GM18511 (cell line): ENCODE results near the gene GMDS.

Experiments
- ATAC-seq: cut with Tn5 transposase; IDR thresholded peaks from one replicate; pipeline ENCODE4 v1.9.1; 2021; ENCODE audit warnings: mild to moderate bottlenecking, moderate library complexity; ENCODE audit not compliant: unreplicated experiment

Gene GMDS

GRCh38 chr6:2245103-2245876 is at the start of gene GMDS:
Gene GMDS (minus strand): TSS chr6:2245605.
- peak; percentile 96 for ATAC-seq

DNA sequence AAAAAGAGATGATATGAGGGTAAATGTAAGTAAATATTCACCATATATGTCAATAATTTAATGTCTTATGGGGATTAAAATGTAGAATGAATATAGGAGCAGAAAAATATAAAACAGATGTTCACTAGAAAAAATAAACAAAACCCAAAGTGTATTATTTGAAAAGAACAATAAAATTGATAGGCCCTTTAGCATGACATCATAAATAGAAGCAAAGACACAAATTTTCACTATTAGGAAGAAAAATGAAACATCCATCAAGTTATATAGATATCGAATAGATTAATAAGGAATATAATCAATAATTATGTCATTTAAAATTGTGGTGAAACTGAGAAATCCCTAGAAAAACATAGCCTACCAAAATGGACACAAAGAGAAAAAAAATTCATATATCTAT is 40.1 kb upstream of the GMDS start:
- no peak for ATAC-seq

DNA sequence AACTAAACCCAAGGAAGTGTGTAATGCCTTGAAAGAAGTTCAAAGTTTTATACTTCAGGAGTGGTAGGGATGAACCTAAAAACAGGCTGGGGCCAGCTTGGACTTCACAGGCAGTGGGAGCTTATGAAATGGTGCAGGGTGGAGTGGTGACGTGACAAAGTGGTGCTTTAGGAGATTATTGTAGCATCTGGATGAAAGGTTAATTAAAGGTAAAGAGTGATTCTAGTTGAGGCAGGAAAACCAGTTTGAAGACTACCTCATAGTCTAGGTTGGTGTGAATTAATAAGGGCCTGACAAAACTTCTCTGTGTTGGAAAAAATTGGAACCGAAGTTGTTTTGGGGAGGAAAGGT is 30.5 kb upstream of the GMDS start:
- no peak for ATAC-seq

GRCh38 chr6:2274981-2275891 is 29.8 kb upstream of the GMDS start:
- ATAC-seq = no peak

- ATAC-seq = no peak
These were observed 27.3 kb upstream of the GMDS start for GRCh38 chr6:2272696-2273095.

DNA sequence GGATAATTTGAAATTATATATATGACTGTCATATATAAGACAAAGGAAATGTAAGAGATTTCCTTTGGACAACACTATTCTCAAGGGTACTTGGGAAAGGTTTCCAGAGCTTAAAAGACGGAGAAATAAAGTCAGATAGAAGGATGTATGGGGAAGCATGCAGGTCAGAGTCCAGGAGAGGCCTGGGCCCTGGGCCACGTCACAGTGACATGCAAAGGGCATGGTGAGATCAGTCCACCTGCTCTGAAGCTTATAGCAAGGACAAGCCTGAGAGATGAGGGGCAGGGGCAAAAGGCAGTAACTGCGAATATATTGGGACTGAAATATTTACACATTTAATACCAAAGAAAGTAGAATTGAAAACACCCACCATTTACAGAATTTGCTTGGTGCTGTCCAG is 24.6 kb upstream of the GMDS start:
- ATAC-seq = no peak

- no peak for ATAC-seq
These were observed 21.4 kb upstream of the GMDS start for GRCh38 chr6:2266841-2267240.

DNA sequence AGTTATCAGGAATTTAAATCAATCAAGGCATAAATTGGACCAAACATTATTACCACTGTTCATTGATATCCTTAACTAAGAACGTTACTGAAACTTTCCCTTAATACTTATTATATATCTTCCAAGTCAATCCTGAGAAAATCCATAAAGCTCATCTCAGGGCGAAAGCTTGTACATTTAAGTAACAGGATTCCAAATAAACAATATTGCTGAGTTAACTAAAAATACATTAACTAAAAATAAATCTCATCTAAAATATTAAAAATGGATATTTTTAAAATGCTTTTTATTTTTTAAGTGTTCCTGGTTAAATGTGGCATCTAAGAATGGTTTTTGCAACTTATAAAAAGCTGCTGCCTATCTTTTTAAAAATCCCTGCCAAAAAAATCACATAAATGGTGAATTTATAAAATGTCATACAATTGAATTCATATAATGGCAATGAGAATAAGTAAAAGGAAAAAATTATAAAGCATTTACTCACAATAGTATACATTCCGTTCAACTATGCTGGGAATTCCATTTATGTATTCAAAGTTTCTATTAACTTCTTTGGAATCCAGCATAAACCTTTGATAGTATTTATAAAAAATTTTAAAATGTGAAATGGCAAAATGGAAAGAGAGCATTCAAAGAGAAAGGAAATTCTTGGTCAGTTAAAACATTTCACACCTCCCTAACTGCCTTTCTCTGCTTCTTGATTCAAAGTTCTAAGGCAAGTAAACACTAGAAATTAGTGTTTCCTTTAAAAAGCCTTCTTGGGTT is 20.8 kb upstream of the GMDS start:
- no peak for ATAC-seq

DNA sequence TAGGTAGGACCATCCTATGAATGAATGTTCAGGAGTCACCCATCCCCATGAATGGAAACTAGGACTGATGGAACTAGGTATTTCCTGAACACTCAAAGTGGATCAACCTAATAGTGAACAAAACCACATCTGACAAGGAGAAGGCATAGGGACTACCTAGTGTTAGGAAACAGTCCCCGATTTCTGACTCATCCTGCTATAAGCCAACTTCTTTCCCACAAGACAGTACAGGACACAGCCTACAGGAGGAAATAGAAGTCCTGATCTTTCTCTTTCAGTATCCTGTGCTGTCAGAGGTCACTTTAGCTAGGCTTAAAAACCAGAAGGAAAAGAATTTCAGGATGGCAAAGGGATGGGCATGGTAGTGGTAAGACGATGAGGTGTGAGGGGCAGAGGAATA is 19.5 kb upstream of the GMDS start:
- ATAC-seq = no peak

DNA sequence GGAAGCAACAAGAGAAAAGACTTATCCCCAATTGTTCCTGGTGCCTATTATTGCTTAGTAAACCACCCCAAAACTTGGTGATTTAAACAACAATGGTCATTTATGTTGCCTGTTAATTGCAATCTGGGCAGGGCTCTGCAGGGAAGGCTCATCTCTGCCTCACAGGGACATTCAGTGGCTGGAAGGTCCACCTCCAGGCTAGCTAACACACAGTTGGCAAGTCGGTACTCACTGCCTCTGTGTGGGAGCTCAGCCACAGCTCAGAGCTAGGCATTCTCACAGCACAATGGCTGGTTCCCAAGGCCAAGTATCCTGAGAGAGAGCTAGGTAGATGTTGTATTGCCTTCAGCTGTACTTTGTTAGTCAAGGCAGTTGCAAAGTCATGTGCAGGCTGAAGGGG is 18.5 kb upstream of the GMDS start:
- ATAC-seq = no peak

DNA sequence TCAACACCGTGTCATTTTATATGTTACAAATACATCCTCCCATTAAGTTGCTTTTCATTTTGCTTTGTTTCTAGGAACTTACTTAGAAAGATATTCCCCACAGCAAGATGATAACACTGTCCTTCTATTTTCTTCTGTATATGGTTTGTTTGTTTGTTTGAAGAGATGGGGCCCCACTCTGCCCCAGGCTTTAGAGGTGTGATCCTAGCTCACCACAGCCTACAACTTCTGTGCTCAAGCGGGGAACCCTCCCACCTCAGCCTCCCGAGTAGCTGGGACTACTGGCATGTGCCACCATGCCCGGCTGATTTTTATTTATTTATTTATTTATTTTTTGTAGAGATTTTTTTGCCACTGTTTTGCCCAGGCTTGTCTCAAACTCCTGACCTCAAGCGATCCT is 14.2 kb upstream of the GMDS start:
- no peak for ATAC-seq

GRCh38 chr6:2259002-2259494 is 13.6 kb upstream of the GMDS start:
- ATAC-seq = no peak

DNA sequence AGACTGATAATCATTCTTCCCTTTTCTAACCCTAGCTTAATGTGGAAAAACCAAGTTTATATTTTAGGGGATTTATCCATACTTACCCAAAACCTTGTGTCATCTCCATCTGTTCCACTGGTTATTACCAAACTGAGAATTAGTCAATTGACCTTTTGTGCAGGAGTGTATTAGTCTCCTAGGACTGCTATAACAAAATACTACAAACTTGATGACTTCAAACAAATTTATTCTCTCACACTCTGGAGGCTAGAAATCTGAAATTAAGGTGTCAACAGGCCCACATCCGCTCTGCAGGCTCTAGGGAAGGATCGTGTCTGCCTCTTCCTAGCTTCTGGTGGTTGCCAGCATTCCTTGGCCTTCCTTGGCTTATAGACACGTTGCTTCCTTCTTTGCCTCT is 12.7 kb upstream of the GMDS start:
- ATAC-seq = no peak

GRCh38 chr6:2257363-2257762 is 12.0 kb upstream of the GMDS start:
- no peak for ATAC-seq

- no peak for ATAC-seq
These were observed 9.3 kb upstream of the GMDS start for GRCh38 chr6:2254747-2255146.

DNA sequence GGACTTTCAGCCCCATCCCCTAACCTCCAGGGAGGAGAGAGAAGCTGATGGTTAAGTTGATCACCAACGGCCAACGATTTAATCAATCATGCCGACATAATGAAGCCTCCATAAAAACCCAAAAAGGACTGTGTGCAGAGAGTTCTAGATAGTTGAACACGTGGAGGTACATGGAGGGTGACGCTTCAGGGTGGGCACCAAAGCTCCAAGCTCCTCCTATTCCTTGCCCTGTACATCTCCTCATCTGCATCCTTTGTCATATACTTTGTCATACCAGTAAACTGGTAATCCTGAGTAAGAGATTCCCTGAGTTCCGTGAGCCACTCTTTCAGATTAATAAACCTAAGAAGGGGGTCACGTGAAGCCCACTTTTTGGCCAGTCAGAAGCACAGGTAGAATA is 3.7 kb upstream of the GMDS start:
- ATAC-seq = no peak

- no peak for ATAC-seq
These were observed 2.3 kb upstream of the GMDS start for GRCh38 chr6:2247664-2248063.

DNA sequence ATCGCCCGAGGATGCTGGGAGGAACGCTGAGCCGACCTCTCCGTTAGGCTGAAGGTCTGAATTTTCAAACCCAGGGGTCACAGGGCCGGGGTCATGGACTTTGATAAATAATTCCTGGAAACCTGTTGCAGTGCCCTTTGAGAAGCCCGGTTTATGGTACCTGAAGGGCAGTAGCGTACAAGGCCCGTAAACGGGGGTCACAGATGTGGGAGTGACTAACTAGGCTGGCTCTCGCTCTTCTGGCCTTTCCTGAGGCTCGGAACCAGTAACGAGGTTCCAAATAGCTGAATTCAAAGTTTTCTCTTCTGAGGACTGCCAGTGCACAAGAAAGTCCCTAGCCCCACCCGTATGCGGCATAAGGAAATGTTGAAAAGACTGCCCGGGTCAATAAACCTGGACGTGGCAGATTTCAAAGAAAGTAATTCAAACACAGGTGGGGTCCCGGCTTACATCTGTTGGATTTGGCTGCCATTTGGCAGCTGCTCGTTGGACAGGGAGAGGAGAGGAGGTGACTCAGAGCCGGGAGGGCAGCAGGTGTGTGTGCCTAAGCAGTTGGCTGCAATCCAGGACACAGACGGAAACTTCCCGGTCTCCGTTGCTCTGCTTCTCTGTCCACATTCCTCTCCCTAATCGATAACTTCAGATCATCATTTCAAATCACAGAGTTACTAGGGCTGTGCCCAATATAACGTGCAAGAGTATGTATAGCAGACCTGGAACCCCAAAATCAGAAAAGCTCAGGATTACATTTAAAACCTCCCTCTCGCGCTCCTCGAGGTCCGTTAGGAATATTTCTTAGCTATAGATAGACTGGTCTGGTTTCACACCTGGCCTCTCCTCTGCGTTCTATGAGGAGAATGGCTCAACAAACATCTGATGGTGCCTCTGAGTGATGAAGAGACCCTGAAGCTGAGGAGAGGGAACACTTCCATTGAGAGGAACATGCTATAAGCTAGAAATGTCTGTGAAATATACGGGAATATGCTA is 765 bp upstream of the GMDS start:
- ATAC-seq = peak; percentile 26

GRCh38 chr6:2244261-2245102 is 923 bp downstream of the GMDS start:
- ATAC-seq = no peak
